Measurements from ENCODE around the gene VCY.
"Not testable (repeated sequence)": the region's sequence is repeated elsewhere in the genome, so short reads cannot be mapped to it uniquely, and the experiment has no call there.

The VCY gene

DNA sequence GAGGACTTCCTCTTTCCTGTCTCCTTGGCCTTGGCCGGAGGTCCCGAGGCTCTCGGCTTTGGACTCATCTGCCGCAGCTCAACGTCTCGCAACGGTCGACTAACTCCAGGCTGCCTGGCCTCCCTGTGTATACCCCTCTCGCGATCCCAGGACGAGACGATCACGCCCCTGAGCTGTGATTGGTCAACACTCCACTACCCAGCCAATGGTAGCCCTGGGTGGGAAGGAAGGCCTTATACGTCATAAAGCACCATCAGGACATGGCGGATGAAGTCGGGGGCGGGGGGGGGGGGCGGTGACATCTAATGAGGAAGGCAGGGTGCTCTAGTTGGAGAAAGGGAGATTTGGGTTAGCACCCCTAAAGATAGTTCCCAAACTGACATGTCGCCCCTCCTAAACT is at the start of gene VCY:
Gene VCY, minus strand, starts transcription at position 101 of the 400 bp plus-strand sequence. Its CDS starts 33 bp downstream, at position 68.
- DNase-seq: not testable (repeated sequence)

DNA sequence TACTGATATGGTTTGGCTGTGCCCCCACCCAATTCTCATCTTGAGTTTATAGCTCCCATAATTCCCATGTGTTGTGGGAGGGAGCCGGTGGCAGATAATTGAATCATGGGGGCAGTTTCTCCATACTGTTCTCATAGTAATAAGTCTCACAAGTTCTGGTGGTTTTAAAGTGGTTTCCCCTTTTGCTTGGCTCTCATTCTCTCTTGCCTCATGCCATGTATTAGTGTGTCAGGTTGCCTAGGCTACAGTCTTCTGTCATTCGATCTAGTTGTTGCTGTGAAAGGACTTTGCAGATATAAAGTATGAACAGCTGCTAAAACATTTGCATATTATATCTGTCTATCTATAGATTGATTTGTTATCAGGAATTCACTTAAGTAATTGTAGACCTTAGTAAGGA is 44.1 kb upstream of the VCY start:
- not testable (repeated sequence) for DNase-seq

DNA sequence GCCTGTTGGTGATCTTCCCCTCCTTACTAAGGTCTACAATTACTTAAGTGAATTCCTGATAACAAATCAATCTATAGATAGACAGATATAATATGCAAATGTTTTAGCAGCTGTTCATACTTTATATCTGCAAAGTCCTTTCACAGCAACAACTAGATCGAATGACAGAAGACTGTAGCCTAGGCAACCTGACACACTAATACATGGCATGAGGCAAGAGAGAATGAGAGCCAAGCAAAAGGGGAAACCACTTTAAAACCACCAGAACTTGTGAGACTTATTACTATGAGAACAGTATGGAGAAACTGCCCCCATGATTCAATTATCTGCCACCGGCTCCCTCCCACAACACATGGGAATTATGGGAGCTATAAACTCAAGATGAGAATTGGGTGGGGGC is 25.6 kb upstream of the VCY start:
- DNase-seq: not testable (repeated sequence)

DNA sequence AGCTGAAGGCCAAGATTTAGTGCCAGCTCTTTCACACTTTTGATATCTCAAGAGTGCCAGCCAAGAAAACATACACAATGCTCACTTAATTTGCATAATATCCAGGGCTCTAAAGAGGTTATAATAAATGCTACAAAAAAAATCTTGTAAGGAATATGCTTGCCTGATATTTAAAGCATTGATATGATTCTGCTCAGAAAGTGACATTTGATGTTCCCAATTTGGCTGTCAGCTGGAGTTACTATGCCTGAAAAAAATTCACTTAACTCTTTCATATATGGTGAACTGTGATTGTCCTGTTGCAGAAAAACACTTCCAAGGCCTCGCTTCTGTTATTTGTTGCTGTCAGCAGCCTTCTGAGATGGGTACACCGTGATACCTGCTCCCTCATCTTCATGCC is 43.9 kb downstream of the VCY start:
- DNase-seq: not testable (repeated sequence)

Measured in NCI-H1092 (cell line).